K562 (cell line): ENCODE data around the gene SOCS2. TPM values are rescaled to one million over a fixed set of nuclear protein-coding genes. Genes with fewer than 3 reads are reported as not detected.
A peak's percentile ranks its signal among the peaks of the same experiment; 100 is the strongest.

Experiments
- CBX1 ChIP-seq: sonication (generic); IDR thresholded peaks from 2 replicates; pipeline ENCODE4 v1.6.1; 2016; ENCODE audit warnings: antibody characterized with exemption, low read depth, mild to moderate bottlenecking
- CREB1 ChIP-seq, 2 experiments: sonication (generic) in 1 of 2; formaldehyde crosslinking in 1 of 2; IDR thresholded peaks; 2 replicates each; pipeline versions ENCODE4 v1.6.1 to v1.8.0; 2012 to 2022; ENCODE audit warnings: inconsistent platforms in 1 of 2, mild to moderate bottlenecking in 1 of 2, missing genetic modification reagents in 1 of 2, moderate library complexity in 1 of 2
- GABPB2 ChIP-seq: fragments of 250-450 bp; sonication (Bioruptor Pico); conservative IDR thresholded peaks from 2 replicates; pipeline ENCODE4 v1.5.1; 2021; ENCODE audit warnings: mild to moderate bottlenecking
- NELFE ChIP-seq: IDR thresholded peaks from 2 replicates; pipeline ENCODE4 v1.6.1; 2011; ENCODE audit warnings: mild to moderate bottlenecking; ENCODE audit not compliant: insufficient read depth, insufficient read length
- NFATC3 ChIP-seq: fragments of 450-650 bp; IDR thresholded peaks from 2 replicates; pipeline ENCODE4 v1.6.1; 2017; ENCODE audit warnings: mild to moderate bottlenecking
- POU5F1 ChIP-seq: fragments of 150-350 bp; IDR thresholded peaks from 2 replicates; pipeline ENCODE4 v1.6.1; 2014; ENCODE audit warnings: borderline replicate concordance, low read length, low read depth, mild to moderate bottlenecking; ENCODE audit not compliant: partially characterized antibody
- RB1 ChIP-seq: fragments of 450-650 bp; IDR thresholded peaks from 2 replicates; pipeline ENCODE4 v1.6.1; 2017; ENCODE audit warnings: low read depth, mild to moderate bottlenecking
- TRIM28 ChIP-seq: fragments of 450-650 bp; IDR thresholded peaks from 2 replicates; pipeline ENCODE4 v1.6.1; 2017
- U2AF2 ChIP-seq: fragments of 200-400 bp; formaldehyde crosslinking; optimal IDR thresholded peaks from 2 replicates; pipeline ENCODE3; 2017; ENCODE audit warnings: low read depth, mild to moderate bottlenecking, low read length
- ZNF778 ChIP-seq: fragments of 450-650 bp; formaldehyde crosslinking; IDR thresholded peaks from 2 replicates; pipeline ENCODE4 v1.4.0; 2020; ENCODE audit warnings: mild to moderate bottlenecking, moderate library complexity
- polyA plus RNA-seq, 8 experiments: library from polyadenylated mRNA; depleted of rRNA in 4 of 8; stranded (reverse) in 5 of 8; unstranded in 3 of 8; fragments of >200 nt; fragmentation: Nextera tagmentation in 2 of 8; fragmentation: Illumina TruSeq in 1 of 8; extraction: Ambion mirVana in 2 of 8; extraction: Trizol in 1 of 8; gene quantifications; 2 replicates each; pipeline versions ENCODE4 v1.2.1 to v1.2.3, GENCODE V29; 2011 to 2014; ENCODE audit warnings: inconsistent platforms in 1 of 8, missing spikeins in 1 of 8
- total RNA-seq, 7 experiments: library from RNA; depleted of rRNA in 6 of 7; stranded (reverse); fragments of >200 nt in 6 of 7; fragmentation: Illumina TruSeq in 2 of 7; extraction: Trizol in 2 of 7; gene quantifications; 2 replicates each; pipeline versions ENCODE4 v1.2.1 to v1.2.3, GENCODE V29; 2011 to 2021; ENCODE audit warnings: low replicate concordance in 1 of 7
- TF ChIP-seq, protein P1 (sequence below): fragments of 200-600 bp; sonication (generic); IDR thresholded peaks from one replicate; pipeline ENCODE4 v1.6.1; 2012; ENCODE audit warnings: mild to moderate bottlenecking, low read depth, low read length, inconsistent platforms
- TF ChIP-seq, protein P2 (sequence below): sonication (generic); formaldehyde crosslinking; IDR thresholded peaks from 2 replicates; pipeline ENCODE4 v1.8.0; 2022; ENCODE audit warnings: mild to moderate bottlenecking, missing genetic modification reagents
- TF ChIP-seq, protein P3 (sequence below): fragments of 250-450 bp; sonication (Bioruptor Pico); IDR thresholded peaks from 2 replicates; pipeline ENCODE4 v1.8.0; 2022; ENCODE audit warnings: moderate library complexity, mild to moderate bottlenecking, inconsistent platforms
- TF ChIP-seq, protein P4 (sequence below): fragments of 250-450 bp; sonication (Bioruptor Pico); IDR thresholded peaks from 2 replicates; pipeline ENCODE4 v1.8.0; 2022; ENCODE audit warnings: inconsistent platforms, mild to moderate bottlenecking, moderate library complexity, borderline replicate concordance

Gene SOCS2
- total and polyA plus RNA-seq, 9 of the 15 experiments (the other 6 are each of a cell fraction or from before 2014, with no cell fraction given) = 37.0 to 162 (median 98.7) TPM

DNA sequence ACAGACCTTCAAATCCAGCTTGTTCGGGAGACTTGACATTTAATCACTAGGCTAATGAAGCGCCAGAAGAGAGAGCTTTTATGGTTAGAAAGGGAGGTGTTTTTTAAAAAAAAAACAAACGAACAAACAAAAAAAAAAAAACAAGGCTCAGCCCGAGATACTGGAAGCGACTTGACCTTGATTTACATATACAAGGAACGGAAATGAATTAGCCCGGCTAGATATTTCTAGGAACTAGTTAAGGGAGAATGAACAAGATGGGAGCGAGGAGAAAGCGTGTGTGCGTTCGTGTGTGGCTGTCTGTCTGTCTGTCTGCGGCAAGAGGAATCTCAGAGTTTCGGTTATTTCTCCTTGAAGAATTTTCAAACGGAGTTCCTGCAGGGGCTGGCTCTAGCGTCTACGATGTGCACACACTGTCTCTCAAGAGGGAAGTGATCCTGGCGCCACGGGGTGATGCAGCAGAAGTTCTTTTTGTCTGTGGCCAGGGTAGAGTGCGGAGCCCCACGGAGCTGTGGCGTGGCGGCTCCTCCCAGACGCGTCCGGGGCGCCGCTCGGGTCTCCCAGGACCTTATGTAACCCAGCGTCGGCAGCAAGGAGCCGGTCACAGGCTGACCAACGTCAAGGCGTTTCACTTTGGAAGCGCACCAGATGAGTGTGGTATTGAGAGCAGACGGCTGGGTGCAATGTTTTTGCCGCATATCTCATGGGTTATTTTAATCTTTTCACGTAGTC, 18.8 kb downstream of the SOCS2 start (continued):
- TF ChIP-seq, protein P1, sequence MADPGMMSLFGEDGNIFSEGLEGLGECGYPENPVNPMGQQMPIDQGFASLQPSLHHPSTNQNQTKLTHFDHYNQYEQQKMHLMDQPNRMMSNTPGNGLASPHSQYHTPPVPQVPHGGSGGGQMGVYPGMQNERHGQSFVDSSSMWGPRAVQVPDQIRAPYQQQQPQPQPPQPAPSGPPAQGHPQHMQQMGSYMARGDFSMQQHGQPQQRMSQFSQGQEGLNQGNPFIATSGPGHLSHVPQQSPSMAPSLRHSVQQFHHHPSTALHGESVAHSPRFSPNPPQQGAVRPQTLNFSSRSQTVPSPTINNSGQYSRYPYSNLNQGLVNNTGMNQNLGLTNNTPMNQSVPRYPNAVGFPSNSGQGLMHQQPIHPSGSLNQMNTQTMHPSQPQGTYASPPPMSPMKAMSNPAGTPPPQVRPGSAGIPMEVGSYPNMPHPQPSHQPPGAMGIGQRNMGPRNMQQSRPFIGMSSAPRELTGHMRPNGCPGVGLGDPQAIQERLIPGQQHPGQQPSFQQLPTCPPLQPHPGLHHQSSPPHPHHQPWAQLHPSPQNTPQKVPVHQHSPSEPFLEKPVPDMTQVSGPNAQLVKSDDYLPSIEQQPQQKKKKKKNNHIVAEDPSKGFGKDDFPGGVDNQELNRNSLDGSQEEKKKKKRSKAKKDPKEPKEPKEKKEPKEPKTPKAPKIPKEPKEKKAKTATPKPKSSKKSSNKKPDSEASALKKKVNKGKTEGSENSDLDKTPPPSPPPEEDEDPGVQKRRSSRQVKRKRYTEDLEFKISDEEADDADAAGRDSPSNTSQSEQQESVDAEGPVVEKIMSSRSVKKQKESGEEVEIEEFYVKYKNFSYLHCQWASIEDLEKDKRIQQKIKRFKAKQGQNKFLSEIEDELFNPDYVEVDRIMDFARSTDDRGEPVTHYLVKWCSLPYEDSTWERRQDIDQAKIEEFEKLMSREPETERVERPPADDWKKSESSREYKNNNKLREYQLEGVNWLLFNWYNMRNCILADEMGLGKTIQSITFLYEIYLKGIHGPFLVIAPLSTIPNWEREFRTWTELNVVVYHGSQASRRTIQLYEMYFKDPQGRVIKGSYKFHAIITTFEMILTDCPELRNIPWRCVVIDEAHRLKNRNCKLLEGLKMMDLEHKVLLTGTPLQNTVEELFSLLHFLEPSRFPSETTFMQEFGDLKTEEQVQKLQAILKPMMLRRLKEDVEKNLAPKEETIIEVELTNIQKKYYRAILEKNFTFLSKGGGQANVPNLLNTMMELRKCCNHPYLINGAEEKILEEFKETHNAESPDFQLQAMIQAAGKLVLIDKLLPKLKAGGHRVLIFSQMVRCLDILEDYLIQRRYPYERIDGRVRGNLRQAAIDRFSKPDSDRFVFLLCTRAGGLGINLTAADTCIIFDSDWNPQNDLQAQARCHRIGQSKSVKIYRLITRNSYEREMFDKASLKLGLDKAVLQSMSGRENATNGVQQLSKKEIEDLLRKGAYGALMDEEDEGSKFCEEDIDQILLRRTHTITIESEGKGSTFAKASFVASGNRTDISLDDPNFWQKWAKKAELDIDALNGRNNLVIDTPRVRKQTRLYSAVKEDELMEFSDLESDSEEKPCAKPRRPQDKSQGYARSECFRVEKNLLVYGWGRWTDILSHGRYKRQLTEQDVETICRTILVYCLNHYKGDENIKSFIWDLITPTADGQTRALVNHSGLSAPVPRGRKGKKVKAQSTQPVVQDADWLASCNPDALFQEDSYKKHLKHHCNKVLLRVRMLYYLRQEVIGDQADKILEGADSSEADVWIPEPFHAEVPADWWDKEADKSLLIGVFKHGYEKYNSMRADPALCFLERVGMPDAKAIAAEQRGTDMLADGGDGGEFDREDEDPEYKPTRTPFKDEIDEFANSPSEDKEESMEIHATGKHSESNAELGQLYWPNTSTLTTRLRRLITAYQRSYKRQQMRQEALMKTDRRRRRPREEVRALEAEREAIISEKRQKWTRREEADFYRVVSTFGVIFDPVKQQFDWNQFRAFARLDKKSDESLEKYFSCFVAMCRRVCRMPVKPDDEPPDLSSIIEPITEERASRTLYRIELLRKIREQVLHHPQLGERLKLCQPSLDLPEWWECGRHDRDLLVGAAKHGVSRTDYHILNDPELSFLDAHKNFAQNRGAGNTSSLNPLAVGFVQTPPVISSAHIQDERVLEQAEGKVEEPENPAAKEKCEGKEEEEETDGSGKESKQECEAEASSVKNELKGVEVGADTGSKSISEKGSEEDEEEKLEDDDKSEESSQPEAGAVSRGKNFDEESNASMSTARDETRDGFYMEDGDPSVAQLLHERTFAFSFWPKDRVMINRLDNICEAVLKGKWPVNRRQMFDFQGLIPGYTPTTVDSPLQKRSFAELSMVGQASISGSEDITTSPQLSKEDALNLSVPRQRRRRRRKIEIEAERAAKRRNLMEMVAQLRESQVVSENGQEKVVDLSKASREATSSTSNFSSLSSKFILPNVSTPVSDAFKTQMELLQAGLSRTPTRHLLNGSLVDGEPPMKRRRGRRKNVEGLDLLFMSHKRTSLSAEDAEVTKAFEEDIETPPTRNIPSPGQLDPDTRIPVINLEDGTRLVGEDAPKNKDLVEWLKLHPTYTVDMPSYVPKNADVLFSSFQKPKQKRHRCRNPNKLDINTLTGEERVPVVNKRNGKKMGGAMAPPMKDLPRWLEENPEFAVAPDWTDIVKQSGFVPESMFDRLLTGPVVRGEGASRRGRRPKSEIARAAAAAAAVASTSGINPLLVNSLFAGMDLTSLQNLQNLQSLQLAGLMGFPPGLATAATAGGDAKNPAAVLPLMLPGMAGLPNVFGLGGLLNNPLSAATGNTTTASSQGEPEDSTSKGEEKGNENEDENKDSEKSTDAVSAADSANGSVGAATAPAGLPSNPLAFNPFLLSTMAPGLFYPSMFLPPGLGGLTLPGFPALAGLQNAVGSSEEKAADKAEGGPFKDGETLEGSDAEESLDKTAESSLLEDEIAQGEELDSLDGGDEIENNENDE = no peak
- TF ChIP-seq TRIM28 (no peak), U2AF2 (no peak), CREB1 (IDR thresholded peaks at IDR 0.05) (no peak), CREB1 (CRISPR knock-in tag; IDR thresholded peaks at IDR 0.05) (0 out of 2 replicates have a peak, but pooled peaks have one; percentile 21), RB1 (peak; percentile 51; the same call in 1 of the 2 replicates), NELFE (no peak), GABPB2 (CRISPR knock-in tag) (no peak), NFATC3 (no peak), ZNF778 (CRISPR knock-in tag) (no peak), POU5F1 (no peak), CBX1 (0 out of 2 replicates have a peak, but pooled peaks have one; percentile 41)
- TF ChIP-seq, protein P2, sequence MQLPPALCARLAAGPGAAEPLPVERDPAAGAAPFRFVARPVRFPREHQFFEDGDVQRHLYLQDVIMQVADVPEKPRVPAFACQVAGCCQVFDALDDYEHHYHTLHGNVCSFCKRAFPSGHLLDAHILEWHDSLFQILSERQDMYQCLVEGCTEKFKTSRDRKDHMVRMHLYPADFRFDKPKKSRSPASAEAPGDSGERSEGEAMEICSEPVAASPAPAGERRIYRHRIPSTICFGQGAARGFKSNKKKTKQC (CRISPR knock-in tag) = 0 out of 2 replicates have a peak, but pooled peaks have one; percentile 63
- TF ChIP-seq, protein P3, sequence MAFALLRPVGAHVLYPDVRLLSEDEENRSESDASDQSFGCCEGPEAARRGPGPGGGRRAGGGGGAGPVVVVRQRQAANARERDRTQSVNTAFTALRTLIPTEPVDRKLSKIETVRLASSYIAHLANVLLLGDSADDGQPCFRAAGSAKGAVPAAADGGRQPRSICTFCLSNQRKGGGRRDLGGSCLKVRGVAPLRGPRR = no peak
- TF ChIP-seq, protein P4, sequence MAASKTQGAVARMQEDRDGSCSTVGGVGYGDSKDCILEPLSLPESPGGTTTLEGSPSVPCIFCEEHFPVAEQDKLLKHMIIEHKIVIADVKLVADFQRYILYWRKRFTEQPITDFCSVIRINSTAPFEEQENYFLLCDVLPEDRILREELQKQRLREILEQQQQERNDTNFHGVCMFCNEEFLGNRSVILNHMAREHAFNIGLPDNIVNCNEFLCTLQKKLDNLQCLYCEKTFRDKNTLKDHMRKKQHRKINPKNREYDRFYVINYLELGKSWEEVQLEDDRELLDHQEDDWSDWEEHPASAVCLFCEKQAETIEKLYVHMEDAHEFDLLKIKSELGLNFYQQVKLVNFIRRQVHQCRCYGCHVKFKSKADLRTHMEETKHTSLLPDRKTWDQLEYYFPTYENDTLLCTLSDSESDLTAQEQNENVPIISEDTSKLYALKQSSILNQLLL (CRISPR knock-in tag) = no peak
